Endothelial cell of umbilical vein (primary cell): ENCODE results near the gene CSNK1D. TPM values are rescaled to one million over a fixed set of nuclear protein-coding genes. Genes with fewer than 3 reads are reported as not detected.
A peak's percentile ranks its signal among the peaks of the same experiment; 100 is the strongest.

ENCODE experiments used
- BruUV-seq: library from RNA; stranded (reverse); fragments of 400-500 nt; replicated peaks from 2 replicates; lab custom pipeline; 2021; lab: Mats Ljungman, UMichigan
- CTCF ChIA-PET: fragments of 300-600, 350-600 bp; sonication (Branson Sonifier 250); formaldehyde crosslinking; loops from one replicate; lab custom pipeline; 2021; ENCODE audit warnings: antibody characterized with exemption, inconsistent platforms; lab: Charles Lee
- POLR2A ChIA-PET: fragments of 300-600, 350-600 bp; sonication (Branson Sonifier 250); formaldehyde crosslinking; loops from one replicate; lab custom pipeline; 2021; ENCODE audit warnings: antibody characterized with exemption, inconsistent platforms; lab: Charles Lee
- DNase-seq: peaks from one replicate; pipeline ENCODE4 v3.0.0-alpha.2; 2011; ENCODE audit warnings: low read depth, low spot score
- FAIRE-seq: peaks from 2 replicates; lab custom pipeline; 2011; peaks lifted over from hg19 to GRCh38; lab: Jason Lieb, UNC
- H2AFZ ChIP-seq: 2 replicates; pipeline ENCODE4 v1.6.0; 2012; ENCODE audit warnings: low read depth, low read length, control low read depth, inconsistent platforms
- H3K27ac ChIP-seq: 2 replicates; pipeline ENCODE4 v1.5.1; 2011; ENCODE audit warnings: low read depth, mild to moderate bottlenecking, control low read depth, low read length, moderate library complexity; ENCODE audit not compliant: insufficient read depth
- H3K27me3 ChIP-seq, 2 experiments: 2 replicates each; pipeline versions ENCODE4 v1.6.0 to v1.6.1; 2011; ENCODE audit warnings: low read length in 2 of 2, mixed read lengths in 1 of 2; ENCODE audit not compliant: control insufficient read depth in 2 of 2, insufficient read depth in 2 of 2
- H3K36me3 ChIP-seq, 2 experiments: 2 replicates in 1 of 2; 3 replicates in 1 of 2; pipeline ENCODE4 v1.5.1; 2011; ENCODE audit warnings: low read length in 2 of 2, mild to moderate bottlenecking in 1 of 2, moderate library complexity in 1 of 2; ENCODE audit not compliant: control insufficient read depth in 2 of 2, insufficient read depth in 2 of 2; ENCODE audit errors: extremely low read depth in 1 of 2
- H3K4me1 ChIP-seq: 3 replicates; pipeline ENCODE4 v1.5.1; 2011; ENCODE audit warnings: mild to moderate bottlenecking, low read length; ENCODE audit not compliant: control insufficient read depth, insufficient read depth; ENCODE audit errors: extremely low read depth
- H3K4me2 ChIP-seq: 2 replicates; pipeline ENCODE4 v1.6.1; 2011; ENCODE audit warnings: low read length, control low read depth, mixed read lengths; ENCODE audit not compliant: insufficient read depth
- H3K4me3 ChIP-seq, 3 experiments: fragments of 200-600 bp in 1 of 3; sonication (generic), shearing (Covaris generic) in 1 of 3; replicated peaks in 1 of 3; 2 replicates each; pipeline ENCODE4 v1.5.1; 2011 to 2016; ENCODE audit warnings: control low read depth in 3 of 3, low read length in 3 of 3, mild to moderate bottlenecking in 2 of 3, inconsistent platforms in 1 of 3, low read depth in 1 of 3, moderate library complexity in 1 of 3; ENCODE audit not compliant: insufficient read depth in 1 of 3
- H3K79me2 ChIP-seq: 2 replicates; pipeline ENCODE4 v1.6.0; 2012; ENCODE audit warnings: low read length, inconsistent platforms; ENCODE audit not compliant: control insufficient read depth, insufficient read depth
- H3K9ac ChIP-seq: replicated peaks from 2 replicates; pipeline ENCODE3; 2011; ENCODE audit warnings: low read length, control low read depth; ENCODE audit not compliant: insufficient read depth; ENCODE audit errors: extremely low read depth
- H3K9me1 ChIP-seq: replicated peaks from 3 replicates; pipeline ENCODE4 v1.6.0; 2011; ENCODE audit warnings: mild to moderate bottlenecking, low read length; ENCODE audit not compliant: control insufficient read depth, insufficient read depth; ENCODE audit errors: extremely low read depth
- H3K9me3 ChIP-seq: replicated peaks from 2 replicates; pipeline ENCODE4 v1.5.1; 2012; ENCODE audit warnings: low read length, inconsistent platforms; ENCODE audit not compliant: control insufficient read depth, insufficient read depth
- H4K20me1 ChIP-seq: replicated peaks from 2 replicates; pipeline ENCODE3; 2011; ENCODE audit warnings: mild to moderate bottlenecking, low read length; ENCODE audit not compliant: control insufficient read depth, insufficient read depth; ENCODE audit errors: extremely low read depth
- CTCF ChIP-seq, 2 donors: IDR thresholded peaks; 1 replicate in 1 of 2; 2 replicates in 1 of 2; pipeline ENCODE4 v1.5.1; 2011; ENCODE audit warnings: low read length in 2 of 2, mild to moderate bottlenecking in 2 of 2, moderate library complexity in 2 of 2, control low read depth in 1 of 2, inconsistent platforms in 1 of 2, low read depth in 1 of 2; ENCODE audit not compliant: insufficient read depth in 1 of 2; ENCODE audit errors: extremely low read depth in 1 of 2
- FOS ChIP-seq: IDR thresholded peaks from 2 replicates; pipeline ENCODE4 v1.6.1; 2011; ENCODE audit warnings: mild to moderate bottlenecking, low read length, moderate library complexity, borderline replicate concordance; ENCODE audit not compliant: insufficient read depth
- GATA2 ChIP-seq: IDR thresholded peaks from 2 replicates; pipeline ENCODE4 v1.7.0; 2011; ENCODE audit warnings: low read depth, mild to moderate bottlenecking, moderate library complexity, mixed read lengths, low read length; ENCODE audit not compliant: insufficient read length, insufficient read depth
- JUN ChIP-seq: IDR thresholded peaks from 2 replicates; pipeline ENCODE4 v1.6.1; 2011; ENCODE audit warnings: borderline replicate concordance, low read depth; ENCODE audit not compliant: insufficient read length, insufficient read depth
- MAX ChIP-seq: IDR thresholded peaks from 2 replicates; pipeline ENCODE4 v1.6.1; 2011; ENCODE audit not compliant: insufficient read depth, insufficient read length
- MYC ChIP-seq: IDR thresholded peaks from one replicate; pipeline ENCODE4 v1.6.1; 2011; ENCODE audit warnings: mild to moderate bottlenecking, low read depth, low read length
- POLR2AphosphoS5 ChIP-seq: IDR thresholded peaks from 2 replicates; pipeline ENCODE4 v1.6.1; 2012; ENCODE audit warnings: low read depth, mild to moderate bottlenecking, control low read depth, low read length, moderate library complexity; ENCODE audit not compliant: insufficient read depth
- dilution Hi-C: fragments of 300-500 bp; cut with MboI; formaldehyde crosslinking; loops from one replicate; pipeline ENCODE4 v1.15.0; 2019; ENCODE audit warnings: low sequenced_read_pairs; ENCODE audit not compliant: extremely low pct_ligation_motif_present
- intact Hi-C: fragments of 100-400 bp; cut with micrococcal nuclease; formaldehyde crosslinking; loops from one replicate; pipeline ENCODE4 v1.10.0; 2022
- polyA plus RNA-seq, 4 experiments: library from polyadenylated mRNA; depleted of rRNA in 3 of 4; stranded (reverse) in 3 of 4; unstranded in 1 of 4; fragments of >200 nt; gene quantifications; 2 replicates each; pipeline versions ENCODE4 v1.2.1 to v1.2.3, GENCODE V29; 2011 to 2012; ENCODE audit warnings: missing spikeins in 1 of 4
- total RNA-seq: library from RNA; stranded (reverse); gene quantifications from 2 replicates; pipeline ENCODE4 v1.2.3, GENCODE V29; 2021

The CSNK1D gene
- total and polyA plus RNA-seq, 2 donors (not counting 3 experiments of a cell fraction or from before 2014, with no cell fraction given): 127 to 155 TPM

GRCh38 chr17:82217530-82218204, 55.8 kb downstream of the CSNK1D start:
- H3K36me3 ChIP-seq: no peaks in the 10 kb centered on the region
- CTCF ChIA-PET: interaction anchor here (5.3 kb wide), 1 partner anchor 12 kb away, joined by 22 read pairs; no protein-coding TSS in a partner anchor
- peak; percentile 79 for DNase-seq
- no peaks in the 10 kb centered on the region for H3K79me2 ChIP-seq
- peak overlapping the region; percentile 52 for H3K4me2 ChIP-seq
- H3K9ac ChIP-seq: peak overlapping the region; percentile 81
- POLR2A ChIA-PET: no interaction called here
- intact Hi-C loops (loop anchor here (1.0 to 10.0 kb wide), 2 partner anchors 12 to 193 kb away; partner anchors contain the start of genes CENPX, LRRC45 and SLC16A3), dilution Hi-C loops (no loop called here)
- no TSS peak for BruUV-seq
- H3K4me1 ChIP-seq: peaks cover 28% of the 10 kb centered on the region
- no peaks in the 10 kb centered on the region for H3K9me3 ChIP-seq
- no peaks in the 10 kb centered on the region for H3K9me1 ChIP-seq
- peak overlapping the region; percentile 98 for H3K27ac ChIP-seq
- H2AFZ ChIP-seq: peak overlapping the region; percentile 11
- no peak overlapping the region for H3K4me3 ChIP-seq
- peak; percentile 77 for TF ChIP-seq FOS
- TF ChIP-seq MYC: peak; percentile 52
- TF ChIP-seq JUN: peak; percentile 26
- peak; percentile 25 for TF ChIP-seq MAX
- peak; percentile 95 for TF ChIP-seq POLR2AphosphoS5
- no peak for TF ChIP-seq CTCF (IDR thresholded peaks at IDR 0.05; ENCODE audit: extremely low read depth in 1 of 2, insufficient read depth in 1 of 2, low read depth in 1 of 2, low read length in 2 of 2)
- TF ChIP-seq GATA2: no peak
- H3K27me3 ChIP-seq: no peaks in the 10 kb centered on the region
- no peak for FAIRE-seq
- no peaks in the 10 kb centered on the region for H4K20me1 ChIP-seq
